Activated CD4-positive, alpha-beta T cell treated with anti-CD3 and anti-CD28 coated beads, Interleukin-10, Interleukin-2, amounts not matched to agents 100 ng/mL and 50 ng/mL, durations not matched to agents 16 hours and 8 hours (primary cell): ENCODE measurements around the gene GRID1.
"Not testable (repeated sequence)": the region's sequence is repeated elsewhere in the genome, so short reads cannot be mapped to it uniquely, and the experiment has no call there.

Source experiments
- DNase-seq: peaks from one replicate; pipeline ENCODE4 v3.0.0-alpha.2; 2020

GRID1 gene

GRCh38 chr10:86099542-86100334, 266.9 kb downstream of the GRID1 start:
- DNase-seq: no peak

GRCh38 chr10:86098187-86098881, 268.3 kb downstream of the GRID1 start:
- no peak for DNase-seq

- not testable (repeated sequence) for DNase-seq
Observed at GRCh38 chr10:86095061-86095460, 271.5 kb downstream of the GRID1 start.

GRCh38 chr10:86092311-86092710, 274.3 kb downstream of the GRID1 start:
- DNase-seq: not testable (repeated sequence)

GRCh38 chr10:86091216-86091615, 275.4 kb downstream of the GRID1 start:
- no peak for DNase-seq

- no peak for DNase-seq
Observed at GRCh38 chr10:86090807-86091206, 275.8 kb downstream of the GRID1 start.

- no peak for DNase-seq
Observed at GRCh38 chr10:86087716-86088115, 278.9 kb downstream of the GRID1 start.

GRCh38 chr10:86086418-86086817, 280.2 kb downstream of the GRID1 start:
- no peak for DNase-seq

GRCh38 chr10:86085686-86086085, 280.9 kb downstream of the GRID1 start:
- DNase-seq: no peak

- no peak for DNase-seq
Observed at GRCh38 chr10:86085136-86085535, 281.5 kb downstream of the GRID1 start.

- no peak for DNase-seq
Observed at GRCh38 chr10:86084585-86084984, 282.0 kb downstream of the GRID1 start.

- no peak for DNase-seq
Observed at GRCh38 chr10:86083664-86084175, 282.9 kb downstream of the GRID1 start.

- no peak for DNase-seq
Observed at GRCh38 chr10:86083206-86083605, 283.4 kb downstream of the GRID1 start.

- no peak for DNase-seq
Observed at GRCh38 chr10:86082556-86082955, 284.0 kb downstream of the GRID1 start.

GRCh38 chr10:86079088-86079487, 287.5 kb downstream of the GRID1 start:
- no peak for DNase-seq

- DNase-seq: no peak
Observed at GRCh38 chr10:86078639-86079035, 288.0 kb downstream of the GRID1 start.

GRCh38 chr10:86077871-86078638, 288.5 kb downstream of the GRID1 start:
- no peak for DNase-seq

- no peak for DNase-seq
Observed at GRCh38 chr10:86077271-86077670, 289.3 kb downstream of the GRID1 start.

- DNase-seq: not testable (repeated sequence)
Observed at GRCh38 chr10:86076497-86076896, 290.1 kb downstream of the GRID1 start.

GRCh38 chr10:86075512-86075911, 291.1 kb downstream of the GRID1 start:
- DNase-seq: no peak

GRCh38 chr10:86074294-86074693, 292.3 kb downstream of the GRID1 start:
- DNase-seq: no peak

- DNase-seq: no peak
Observed at GRCh38 chr10:86073199-86073977, 293.2 kb downstream of the GRID1 start.

GRCh38 chr10:86072413-86072812, 294.2 kb downstream of the GRID1 start:
- DNase-seq: no peak
